C4-2B (cell line): ENCODE measurements around the gene ELAVL3.
A peak's percentile ranks its signal among the peaks of the same experiment; 100 is the strongest.

Experiments
- H3K27ac ChIP-seq: fragments of 450-650 bp; 2 replicates; pipeline ENCODE4 v1.5.1; 2017
- CTCF ChIP-seq: fragments of 450-650 bp; conservative IDR thresholded peaks from 2 replicates; pipeline ENCODE4 v1.5.1; 2017; ENCODE audit warnings: mild to moderate bottlenecking
- ZFX ChIP-seq: fragments of 450-650 bp; IDR thresholded peaks from 2 replicates; pipeline ENCODE4 v1.6.1; 2017

The ELAVL3 gene

GRCh38 chr19:11448410-11448809 lies 32.4 kb downstream of the ELAVL3 start:
- TF ChIP-seq ZFX (no peak), CTCF (no peak)
- no peak overlapping the region for H3K27ac ChIP-seq

- TF ChIP-seq ZFX, result no peak
- no peak for TF ChIP-seq CTCF
- H3K27ac ChIP-seq, result no peak overlapping the region
These were observed 33.2 kb downstream of the ELAVL3 start for GRCh38 chr19:11447347-11448262.

- no peak overlapping the region for H3K27ac ChIP-seq
- TF ChIP-seq CTCF, result peak; percentile 91
- no peak for TF ChIP-seq ZFX
These were observed 34.1 kb downstream of the ELAVL3 start for GRCh38 chr19:11446652-11447301.

GRCh38 chr19:11446271-11446651 lies 34.6 kb downstream of the ELAVL3 start:
- H3K27ac ChIP-seq, result no peak overlapping the region
- TF ChIP-seq ZFX, result no peak

DNA sequence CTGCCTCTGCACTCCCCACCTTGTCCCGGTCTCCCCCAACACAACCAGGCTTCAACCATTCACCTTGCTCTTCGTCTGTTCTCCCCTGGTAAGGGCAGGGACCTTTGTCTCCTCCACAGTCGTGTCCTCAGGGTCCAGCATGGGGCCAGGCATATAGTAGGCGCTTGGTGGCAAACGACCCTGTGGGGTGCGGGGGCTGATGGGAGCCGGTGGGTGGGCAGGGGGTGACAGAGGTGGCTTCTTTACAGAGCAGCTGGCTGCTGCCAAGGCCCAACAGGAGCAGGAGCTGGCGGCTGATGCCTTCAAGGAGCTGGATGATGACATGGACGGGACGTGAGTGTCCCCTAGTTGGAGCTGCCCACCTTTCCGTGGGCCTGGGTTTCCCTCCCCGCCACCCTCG lies 35.7 kb downstream of the ELAVL3 start:
- no peak overlapping the region for H3K27ac ChIP-seq
- TF ChIP-seq CTCF (no peak), ZFX (no peak)

DNA sequence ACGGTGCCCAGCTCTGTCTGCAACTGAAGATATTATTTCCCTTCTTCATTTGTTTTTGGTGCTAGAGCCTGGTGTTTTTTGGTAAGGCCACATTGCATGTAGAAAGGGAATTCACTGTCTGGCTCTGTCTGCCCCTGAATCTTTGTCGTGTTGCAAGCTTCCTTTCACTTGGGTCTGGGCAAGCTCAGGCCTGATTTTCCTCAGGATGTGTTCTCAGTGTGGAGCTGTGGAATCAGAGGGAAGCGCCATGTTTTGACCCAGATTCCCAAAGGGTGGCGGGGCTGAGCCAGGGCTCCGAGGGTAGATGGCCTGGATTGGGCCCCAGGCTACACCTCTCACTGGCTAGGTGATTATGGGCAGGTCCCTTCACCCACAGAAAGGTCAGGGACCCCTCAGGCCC lies 36.8 kb downstream of the ELAVL3 start:
- TF ChIP-seq CTCF (no peak), ZFX (no peak)

DNA sequence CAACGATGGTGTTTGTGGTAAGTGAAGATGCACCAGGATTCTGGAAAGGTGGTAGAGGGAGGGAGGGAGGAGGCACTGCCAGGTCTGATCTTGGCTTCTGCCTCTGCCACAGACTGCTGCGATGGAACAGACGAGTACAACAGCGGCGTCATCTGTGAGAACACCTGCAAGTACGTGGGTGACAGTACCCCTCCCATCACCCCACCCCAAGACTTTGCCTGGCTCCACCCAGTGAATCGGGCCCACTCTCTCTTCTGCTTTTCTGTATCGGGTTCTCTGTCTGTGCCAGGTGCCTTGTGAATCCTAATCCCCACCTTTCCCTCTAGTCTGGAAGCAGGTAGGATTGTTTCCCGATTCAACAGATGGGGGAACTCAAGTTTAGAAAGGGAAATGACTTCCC lies 42.9 kb downstream of the ELAVL3 start:
- TF ChIP-seq CTCF, result no peak
- TF ChIP-seq ZFX, result no peak
- no peak overlapping the region for H3K27ac ChIP-seq

More for the DNA sequence above, 36.8 kb downstream of the ELAVL3 start:
- no peak overlapping the region for H3K27ac ChIP-seq
